Peyer's patch (tissue), 4 donors: ENCODE measurements around the gene PLA2G2C.

Experiments
- POLR2A ChIP-seq, 2 donors: fragments of 450-650 bp; IDR thresholded peaks; one replicate each; pipeline ENCODE4 v1.5.1; 2017; ENCODE audit warnings: antibody characterized with exemption in 2 of 2, mild to moderate bottlenecking in 2 of 2, moderate library complexity in 2 of 2
- TF ChIP-seq, protein P1 (sequence below), 6 experiments: fragments of 450-650 bp in 4 of 6; fragments of 200-600 bp in 2 of 6; sonication (generic) in 1 of 6; IDR thresholded peaks; one replicate each; pipeline ENCODE4 v1.5.1; 2017 to 2019; ENCODE audit warnings: antibody characterized with exemption in 6 of 6, mild to moderate bottlenecking in 3 of 6, moderate library complexity in 1 of 6

DNA sequence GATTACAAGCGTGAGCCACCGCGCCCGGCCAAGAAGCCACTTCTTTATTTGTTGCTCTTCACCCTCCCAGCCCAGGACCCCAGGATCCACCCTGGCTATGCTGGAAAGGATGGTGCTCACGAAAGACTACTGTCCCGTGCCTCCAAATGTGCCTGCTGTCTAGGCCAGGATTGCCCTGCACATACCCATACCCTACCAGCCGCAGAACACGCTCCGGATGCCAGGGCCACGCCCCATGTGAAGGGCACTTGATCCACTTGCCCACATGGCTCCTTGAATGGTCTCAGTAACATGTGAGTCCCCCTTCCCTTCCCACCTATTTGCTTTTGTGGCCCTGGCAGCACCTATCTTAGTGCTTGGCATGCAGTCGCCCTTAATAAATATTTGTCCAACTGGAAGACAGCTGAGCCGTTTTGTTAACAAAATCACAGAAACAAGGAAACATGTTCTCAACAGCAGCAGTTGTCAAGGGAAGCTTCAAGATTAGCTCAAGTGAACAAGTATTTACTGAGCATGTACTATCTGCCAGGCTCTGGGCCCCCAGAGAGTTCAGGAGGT lies 14.2 kb downstream of the PLA2G2C start:
- TF ChIP-seq, protein P1, sequence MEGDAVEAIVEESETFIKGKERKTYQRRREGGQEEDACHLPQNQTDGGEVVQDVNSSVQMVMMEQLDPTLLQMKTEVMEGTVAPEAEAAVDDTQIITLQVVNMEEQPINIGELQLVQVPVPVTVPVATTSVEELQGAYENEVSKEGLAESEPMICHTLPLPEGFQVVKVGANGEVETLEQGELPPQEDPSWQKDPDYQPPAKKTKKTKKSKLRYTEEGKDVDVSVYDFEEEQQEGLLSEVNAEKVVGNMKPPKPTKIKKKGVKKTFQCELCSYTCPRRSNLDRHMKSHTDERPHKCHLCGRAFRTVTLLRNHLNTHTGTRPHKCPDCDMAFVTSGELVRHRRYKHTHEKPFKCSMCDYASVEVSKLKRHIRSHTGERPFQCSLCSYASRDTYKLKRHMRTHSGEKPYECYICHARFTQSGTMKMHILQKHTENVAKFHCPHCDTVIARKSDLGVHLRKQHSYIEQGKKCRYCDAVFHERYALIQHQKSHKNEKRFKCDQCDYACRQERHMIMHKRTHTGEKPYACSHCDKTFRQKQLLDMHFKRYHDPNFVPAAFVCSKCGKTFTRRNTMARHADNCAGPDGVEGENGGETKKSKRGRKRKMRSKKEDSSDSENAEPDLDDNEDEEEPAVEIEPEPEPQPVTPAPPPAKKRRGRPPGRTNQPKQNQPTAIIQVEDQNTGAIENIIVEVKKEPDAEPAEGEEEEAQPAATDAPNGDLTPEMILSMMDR (IDR thresholded peaks at IDR 0.05), result no peak
- no peak for TF ChIP-seq POLR2A (IDR thresholded peaks at IDR 0.05)
